Endodermal cell (in vitro differentiated cells): ENCODE results near the gene RCBTB1. TPM values are rescaled to one million over a fixed set of nuclear protein-coding genes. Genes with fewer than 3 reads are reported as not detected.

ENCODE experiments used
- DNase-seq: peaks from one replicate; pipeline ENCODE4 v3.0.0-alpha.2; 2017
- H3K27ac ChIP-seq: 2 replicates; pipeline ENCODE4 v1.5.1; 2013; ENCODE audit warnings: mild to moderate bottlenecking, low read depth, low read length, moderate library complexity
- H3K27me3 ChIP-seq: 2 replicates; pipeline ENCODE4 v1.6.1; 2013; ENCODE audit warnings: mild to moderate bottlenecking, low read length, moderate library complexity; ENCODE audit not compliant: insufficient read depth, control insufficient read depth, poor library complexity, severe bottlenecking
- H3K36me3 ChIP-seq: 2 replicates; pipeline ENCODE4 v1.7.0; 2013; ENCODE audit warnings: mild to moderate bottlenecking, low read length, moderate library complexity; ENCODE audit not compliant: control insufficient read depth, insufficient read depth
- H3K4me1 ChIP-seq: one replicate; pipeline ENCODE4 v1.7.0; 2013; ENCODE audit warnings: low read length; ENCODE audit not compliant: control insufficient read depth, insufficient read depth
- H3K4me3 ChIP-seq: 2 replicates; pipeline ENCODE4 v1.5.1; 2013; ENCODE audit warnings: mild to moderate bottlenecking, low read length, moderate library complexity
- H3K9ac ChIP-seq: 2 replicates; pipeline ENCODE4 v1.6.1; 2013; ENCODE audit warnings: mild to moderate bottlenecking, low read length, moderate library complexity; ENCODE audit not compliant: poor library complexity, severe bottlenecking; ENCODE audit errors: extremely low read depth
- H3K9me3 ChIP-seq: 2 replicates; pipeline ENCODE4 v1.6.1; 2013; ENCODE audit warnings: mild to moderate bottlenecking, low read length, moderate library complexity; ENCODE audit not compliant: control insufficient read depth
- H3K27ac Mint-ChIP-seq: 2 replicates; pipeline ENCODE4 v1.8.0; 2020; ENCODE audit warnings: mixed read lengths
- H3K27me3 Mint-ChIP-seq: 2 replicates; pipeline ENCODE4 v1.8.0; 2021; ENCODE audit warnings: mild to moderate bottlenecking, mixed read lengths; ENCODE audit not compliant: insufficient read depth
- H3K36me3 Mint-ChIP-seq: 2 replicates; pipeline ENCODE4 v1.8.0; 2020; ENCODE audit warnings: low read depth, mixed read lengths
- H3K4me1 Mint-ChIP-seq: 2 replicates; pipeline ENCODE4 v1.8.0; 2020; ENCODE audit warnings: mixed read lengths
- H3K4me3 Mint-ChIP-seq: 2 replicates; pipeline ENCODE4 v1.8.0; 2020; ENCODE audit warnings: mild to moderate bottlenecking, moderate library complexity, mixed read lengths
- H3K9me3 Mint-ChIP-seq: 2 replicates; pipeline ENCODE4 v1.8.0; 2020; ENCODE audit warnings: mild to moderate bottlenecking, mixed read lengths
- CTCF ChIP-seq: fragments of 200-600 bp; sonication (generic); conservative IDR thresholded peaks from 2 replicates; pipeline ENCODE4 v1.5.0; 2021; ENCODE audit warnings: antibody characterized with exemption, mild to moderate bottlenecking
- WGBS, 2 experiments: methylation state at CpG; one replicate each; pipeline versions ENCODE4 v1.1.5 to v1.1.7; 2013; ENCODE audit warnings: missing lambda C conversion rate in 2 of 2, mixed read lengths in 1 of 2; ENCODE audit not compliant: insufficient coverage in 1 of 2, insufficient read length in 1 of 2; 5-methylcytosine and 5-hydroxymethylcytosine counted together
- total RNA-seq, 2 donors: library from RNA; stranded (reverse); fragmentation: NEBNext Ultra II Directional in 1 of 2; extraction: Animal tissue kit (Norgen Biotek cat#: 25700) in 1 of 2; gene quantifications; 2 replicates in 1 of 2; 3 replicates in 1 of 2; pipeline ENCODE4 v1.2.1, GENCODE V29; 2021

RCBTB1 gene
- total RNA-seq, 2 donors from 2014 or later, result 40.6 to 46.4 TPM

GRCh38 chr13:49527123-49527522 is 58.2 kb downstream of the RCBTB1 start:
- H3K27me3 ChIP-seq, result no peaks in the 10 kb centered on the region
- peaks cover 31% of the 10 kb centered on the region for H3K36me3 Mint-ChIP-seq
- no peaks in the 10 kb centered on the region for H3K27me3 Mint-ChIP-seq
- no peak overlapping the region for H3K27ac Mint-ChIP-seq
- H3K4me3 Mint-ChIP-seq, result no peak overlapping the region
- WGBS, 2 experiments, result 100% methylated on average over 1 of the region's 2 CpGs
- H3K27ac ChIP-seq, result no peak overlapping the region
- H3K36me3 ChIP-seq, result peaks cover 43% of the 10 kb centered on the region
- no peaks in the 10 kb centered on the region for H3K9me3 ChIP-seq
- DNase-seq, result no peak
- H3K9ac ChIP-seq, result no peak overlapping the region
- TF ChIP-seq CTCF, result no peak
- no peak overlapping the region for H3K4me3 ChIP-seq
- H3K4me1 Mint-ChIP-seq, result no peaks in the 10 kb centered on the region
- H3K9me3 Mint-ChIP-seq, result no peaks in the 10 kb centered on the region
- H3K4me1 ChIP-seq, result no peaks in the 10 kb centered on the region

- no peak overlapping the region for H3K27ac ChIP-seq
- WGBS, 2 experiments, result 98 to 100% methylated on average over 2 to 5 of the region's 5 CpGs
- Mint-ChIP-seq H3K4me3 (no peak overlapping the region), H3K36me3 (peaks cover 28% of the 10 kb centered on the region), H3K27ac (no peak overlapping the region), H3K9me3 (no peaks in the 10 kb centered on the region), H3K27me3 (no peaks in the 10 kb centered on the region), H3K4me1 (no peaks in the 10 kb centered on the region)
- H3K27me3 ChIP-seq, result no peaks in the 10 kb centered on the region
- H3K9me3 ChIP-seq, result no peaks in the 10 kb centered on the region
- peaks cover 35% of the 10 kb centered on the region for H3K36me3 ChIP-seq
- H3K4me3 ChIP-seq, result no peak overlapping the region
- H3K9ac ChIP-seq, result no peak overlapping the region
- no peaks in the 10 kb centered on the region for H3K4me1 ChIP-seq
- TF ChIP-seq CTCF, result no peak
- no peak for DNase-seq
These were observed 60.4 kb downstream of the RCBTB1 start for GRCh38 chr13:49524740-49525501.

GRCh38 chr13:49521224-49521623 is 64.1 kb downstream of the RCBTB1 start:
- no peak for DNase-seq
- Histone ChIP-seq H3K27me3 (no peaks in the 10 kb centered on the region), H3K36me3 (peaks cover 13% of the 10 kb centered on the region), H3K4me3 (no peak overlapping the region), H3K4me1 (no peaks in the 10 kb centered on the region), H3K9ac (no peak overlapping the region), H3K27ac (no peak overlapping the region), H3K9me3 (no peaks in the 10 kb centered on the region)
- no peaks in the 10 kb centered on the region for H3K27me3 Mint-ChIP-seq
- peaks cover 22% of the 10 kb centered on the region for H3K36me3 Mint-ChIP-seq
- 90 to 96% methylated on average over 3 to 4 of the region's 4 CpGs for WGBS, 2 experiments
- no peak overlapping the region for H3K4me3 Mint-ChIP-seq
- H3K27ac Mint-ChIP-seq, result no peak overlapping the region
- TF ChIP-seq CTCF, result no peak
- H3K4me1 Mint-ChIP-seq, result peaks cover 4% of the 10 kb centered on the region
- H3K9me3 Mint-ChIP-seq, result no peaks in the 10 kb centered on the region
